SK-N-SH treated with all-trans-retinoic acid at 6 μM for 48 hours (cell line): ENCODE data around the gene PXYLP1.
"Not testable (repeated sequence)": the region's sequence is repeated elsewhere in the genome, so short reads cannot be mapped to it uniquely, and the experiment has no call there.

Experiments
- ATAC-seq: fragments of 200-7000 bp; cut with Tn5 transposase; 3 replicates; pipeline ENCODE4 v1.9.1; 2020; ENCODE audit warnings: mild to moderate bottlenecking, moderate library complexity
- ARNTL ChIP-seq: fragments of 450-650 bp; formaldehyde crosslinking; IDR thresholded peaks from 2 replicates; pipeline ENCODE4 v1.5.0; 2020; ENCODE audit warnings: low read depth, mild to moderate bottlenecking, moderate library complexity, borderline replicate concordance
- BACH2 ChIP-seq: fragments of 250-450 bp; sonication (Bioruptor Pico); IDR thresholded peaks from 2 replicates; pipeline ENCODE4 v1.9.0; 2021; ENCODE audit warnings: mild to moderate bottlenecking, borderline replicate concordance
- CREB5 ChIP-seq: fragments of 250-450 bp; sonication (Bioruptor Pico); IDR thresholded peaks from 2 replicates; pipeline ENCODE4 v1.5.1; 2020; ENCODE audit warnings: low read depth, mild to moderate bottlenecking, moderate library complexity
- CSDC2 ChIP-seq: fragments of 250-450 bp; sonication (Bioruptor Pico); IDR thresholded peaks from 2 replicates; pipeline ENCODE4 v1.5.0; 2020; ENCODE audit warnings: mild to moderate bottlenecking, moderate library complexity
- CSRNP3 ChIP-seq: fragments of 250-450 bp; sonication (Bioruptor Pico); IDR thresholded peaks from 2 replicates; pipeline ENCODE4 v1.5.1; 2021; ENCODE audit warnings: mild to moderate bottlenecking, moderate library complexity
- ESRRG ChIP-seq: fragments of 250-450 bp; sonication (Bioruptor Pico); IDR thresholded peaks from 2 replicates; pipeline ENCODE4 v1.6.1; 2021; ENCODE audit warnings: mild to moderate bottlenecking
- GLIS3 ChIP-seq: fragments of 250-450 bp; sonication (Bioruptor Pico); IDR thresholded peaks from 2 replicates; pipeline ENCODE4 v1.5.0; 2020; ENCODE audit warnings: mild to moderate bottlenecking, moderate library complexity
- ISL1 ChIP-seq: fragments of 250-450 bp; sonication (Bioruptor Pico); IDR thresholded peaks from 2 replicates; pipeline ENCODE4 v2.1.2; 2022; ENCODE audit warnings: mild to moderate bottlenecking, moderate library complexity
- OSR1 ChIP-seq: fragments of 250-450 bp; sonication (Bioruptor Pico); IDR thresholded peaks from 2 replicates; pipeline ENCODE4 v1.8.0; 2022; ENCODE audit warnings: moderate library complexity, mild to moderate bottlenecking, inconsistent platforms
- POU6F1 ChIP-seq: fragments of 250-450 bp; sonication (Bioruptor Pico); IDR thresholded peaks from 2 replicates; pipeline ENCODE4 v1.8.0; 2021; ENCODE audit warnings: low read depth, mild to moderate bottlenecking, moderate library complexity, borderline replicate concordance
- RARB ChIP-seq: fragments of 250-450 bp; sonication (Bioruptor Pico); IDR thresholded peaks from 2 replicates; pipeline ENCODE4 v1.8.0; 2021; ENCODE audit warnings: mild to moderate bottlenecking, moderate library complexity
- SNAI2 ChIP-seq: fragments of 250-450 bp; sonication (Bioruptor Pico); IDR thresholded peaks from 2 replicates; pipeline ENCODE4 v1.5.0; 2020; ENCODE audit warnings: mild to moderate bottlenecking, moderate library complexity
- TOX ChIP-seq: fragments of 250-450 bp; sonication (Bioruptor Pico); IDR thresholded peaks from 2 replicates; pipeline ENCODE4 v1.8.0; 2021; ENCODE audit warnings: mild to moderate bottlenecking, moderate library complexity, borderline replicate concordance
- TSHZ2 ChIP-seq: fragments of 250-450 bp; sonication (Bioruptor Pico); IDR thresholded peaks from 2 replicates; pipeline ENCODE4 v1.5.0; 2020; ENCODE audit warnings: mild to moderate bottlenecking, moderate library complexity
- ZC3H10 ChIP-seq: fragments of 250-450 bp; sonication (Bioruptor Pico); IDR thresholded peaks from 2 replicates; pipeline ENCODE4 v1.5.1; 2021; ENCODE audit warnings: mild to moderate bottlenecking, moderate library complexity
- ZFP3 ChIP-seq: fragments of 250-450 bp; sonication (Bioruptor Pico); IDR thresholded peaks from 2 replicates; pipeline ENCODE4 v1.5.0; 2020; ENCODE audit warnings: mild to moderate bottlenecking, moderate library complexity
- ZNF565 ChIP-seq: fragments of 450-650 bp; formaldehyde crosslinking; conservative IDR thresholded peaks from 2 replicates; pipeline ENCODE4 v1.5.0; 2020; ENCODE audit warnings: low read depth, mild to moderate bottlenecking, moderate library complexity
- ZNF70 ChIP-seq: fragments of 450-650 bp; formaldehyde crosslinking; IDR thresholded peaks from 2 replicates; pipeline ENCODE4 v1.5.0; 2020; ENCODE audit warnings: mild to moderate bottlenecking, moderate library complexity
- ZNF8 ChIP-seq: fragments of 450-650 bp; formaldehyde crosslinking; IDR thresholded peaks from 2 replicates; pipeline ENCODE4 v1.5.0; 2020; ENCODE audit warnings: mild to moderate bottlenecking, moderate library complexity

PXYLP1 gene

GRCh38 chr3:141311496-141312353 lies 80.1 kb downstream of the PXYLP1 start:
- TF ChIP-seq ZNF70 (CRISPR knock-in tag) (no peak), TSHZ2 (peak; percentile 37; the same call in 1 of the 2 replicates)
- ATAC-seq, result peak; percentile 98

- ATAC-seq, result no peak; the same call in 2 of the 3 replicates
These were observed 80.9 kb downstream of the PXYLP1 start for GRCh38 chr3:141312354-141313092.

GRCh38 chr3:141313093-141313683 lies 81.6 kb downstream of the PXYLP1 start:
- no peak for ATAC-seq
- TF ChIP-seq RARB (CRISPR knock-in tag), result no peak
- no peak for TF ChIP-seq CREB5
- TF ChIP-seq POU6F1, result no peak
- TF ChIP-seq OSR1 (CRISPR knock-in tag), result no peak
- no peak for TF ChIP-seq ZNF565 (CRISPR knock-in tag)
- TF ChIP-seq CSDC2 (CRISPR knock-in tag), result no peak
- TF ChIP-seq ZC3H10 (CRISPR knock-in tag), result no peak
- no peak for TF ChIP-seq CSRNP3 (CRISPR knock-in tag)
- TF ChIP-seq ARNTL (CRISPR knock-in tag), result no peak
- TF ChIP-seq ZFP3, result no peak
- no peak for TF ChIP-seq ZNF70 (CRISPR knock-in tag)
- no peak for TF ChIP-seq ZNF8 (CRISPR knock-in tag)
- TF ChIP-seq ESRRG (CRISPR knock-in tag), result no peak
- TF ChIP-seq TSHZ2, result no peak

More at GRCh38 chr3:141312354-141313092, 80.9 kb downstream of the PXYLP1 start:
- TF ChIP-seq SNAI2 (CRISPR knock-in tag) (no peak), ZNF565 (CRISPR knock-in tag) (no peak), GLIS3 (CRISPR knock-in tag) (no peak), ZNF8 (CRISPR knock-in tag) (no peak), ZNF70 (CRISPR knock-in tag) (no peak), POU6F1 (no peak), ZFP3 (no peak), ZC3H10 (CRISPR knock-in tag) (no peak), TOX (CRISPR knock-in tag) (no peak), BACH2 (CRISPR knock-in tag) (no peak), CSDC2 (CRISPR knock-in tag) (no peak), ESRRG (CRISPR knock-in tag) (no peak), ISL1 (no peak)

- not testable (repeated sequence) for ATAC-seq
These were observed 82.8 kb downstream of the PXYLP1 start for GRCh38 chr3:141314415-141314814.
